Type B pancreatic cell (in vitro differentiated cells): ENCODE results near the gene DNAJC17. TPM values are rescaled to one million over a fixed set of nuclear protein-coding genes. Genes with fewer than 3 reads are reported as not detected.
A peak's percentile ranks its signal among the peaks of the same experiment; 100 is the strongest.

Source experiments
- DNase-seq: peaks from one replicate; pipeline ENCODE4 v3.0.0; 2021; ENCODE audit warnings: mixed read lengths; ENCODE audit not compliant: unreplicated experiment; ENCODE audit errors: extremely low spot score
- H3K27ac Mint-ChIP-seq: 2 replicates; pipeline ENCODE4 v1.8.0; 2021; ENCODE audit warnings: mild to moderate bottlenecking, mixed read lengths
- H3K27me3 Mint-ChIP-seq: 2 replicates; pipeline ENCODE4 v1.8.0; 2021; ENCODE audit warnings: mixed read lengths
- H3K36me3 Mint-ChIP-seq: 2 replicates; pipeline ENCODE4 v1.8.0; 2021; ENCODE audit warnings: mixed read lengths
- H3K4me1 Mint-ChIP-seq: one replicate; pipeline ENCODE4 v1.8.0; 2021; ENCODE audit warnings: mixed read lengths; ENCODE audit not compliant: unreplicated experiment
- H3K4me3 Mint-ChIP-seq: 2 replicates; pipeline ENCODE4 v1.8.0; 2021; ENCODE audit warnings: mild to moderate bottlenecking, mixed read lengths
- H3K9me3 Mint-ChIP-seq: 2 replicates; pipeline ENCODE4 v1.8.0; 2021; ENCODE audit warnings: mixed read lengths
- total RNA-seq: library from RNA; stranded (reverse); gene quantifications from 2 replicates; pipeline ENCODE4 v1.2.1, GENCODE V29; 2021; ENCODE audit warnings: low replicate concordance
- TF ChIP-seq, protein P1 (sequence below): fragments of 200-600 bp; sonication (generic); conservative IDR thresholded peaks from 2 replicates; pipeline ENCODE4 v1.5.0; 2021; ENCODE audit warnings: antibody characterized with exemption, mild to moderate bottlenecking

Gene DNAJC17
- total RNA-seq, 1 donor from 2014 or later, result 38.3 TPM

DNA sequence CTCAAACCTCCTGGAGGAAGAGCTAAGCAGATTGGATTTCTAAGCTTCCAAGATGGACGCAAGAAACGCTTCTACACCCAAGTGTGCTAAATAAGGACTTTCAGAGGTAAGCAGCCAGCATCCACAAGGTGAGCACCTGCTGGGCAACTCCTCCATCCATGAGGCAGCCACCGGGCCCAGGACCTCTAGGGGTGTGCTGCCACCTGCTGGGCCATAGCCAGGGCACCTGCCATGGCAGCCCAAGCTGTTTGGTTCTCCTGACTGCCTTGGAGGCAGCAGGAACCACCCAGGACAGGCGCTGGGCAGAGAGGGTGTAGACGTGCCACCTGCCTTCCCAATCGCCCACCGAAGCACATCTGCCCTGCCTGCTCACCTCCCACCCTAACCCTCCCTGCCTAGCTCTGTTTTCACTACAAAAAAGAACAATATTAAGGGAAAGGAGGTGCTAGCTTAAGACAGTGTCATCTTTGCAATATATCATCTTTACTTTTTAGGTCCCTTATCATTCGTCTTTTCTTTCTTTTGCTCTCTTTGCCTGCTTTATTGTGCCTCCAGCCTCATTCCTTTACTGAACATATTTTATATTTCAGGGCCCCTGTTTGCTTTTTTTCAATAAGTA, 24.6 kb downstream of the DNAJC17 start:
- TF ChIP-seq, protein P1, sequence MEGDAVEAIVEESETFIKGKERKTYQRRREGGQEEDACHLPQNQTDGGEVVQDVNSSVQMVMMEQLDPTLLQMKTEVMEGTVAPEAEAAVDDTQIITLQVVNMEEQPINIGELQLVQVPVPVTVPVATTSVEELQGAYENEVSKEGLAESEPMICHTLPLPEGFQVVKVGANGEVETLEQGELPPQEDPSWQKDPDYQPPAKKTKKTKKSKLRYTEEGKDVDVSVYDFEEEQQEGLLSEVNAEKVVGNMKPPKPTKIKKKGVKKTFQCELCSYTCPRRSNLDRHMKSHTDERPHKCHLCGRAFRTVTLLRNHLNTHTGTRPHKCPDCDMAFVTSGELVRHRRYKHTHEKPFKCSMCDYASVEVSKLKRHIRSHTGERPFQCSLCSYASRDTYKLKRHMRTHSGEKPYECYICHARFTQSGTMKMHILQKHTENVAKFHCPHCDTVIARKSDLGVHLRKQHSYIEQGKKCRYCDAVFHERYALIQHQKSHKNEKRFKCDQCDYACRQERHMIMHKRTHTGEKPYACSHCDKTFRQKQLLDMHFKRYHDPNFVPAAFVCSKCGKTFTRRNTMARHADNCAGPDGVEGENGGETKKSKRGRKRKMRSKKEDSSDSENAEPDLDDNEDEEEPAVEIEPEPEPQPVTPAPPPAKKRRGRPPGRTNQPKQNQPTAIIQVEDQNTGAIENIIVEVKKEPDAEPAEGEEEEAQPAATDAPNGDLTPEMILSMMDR, result peak; percentile 75
- Mint-ChIP-seq H3K4me3 (no peak overlapping the region), H3K36me3 (no peaks in the 10 kb centered on the region), H3K27ac (peak overlapping the region; percentile 37), H3K27me3 (no peaks in the 10 kb centered on the region), H3K4me1 (peaks cover 22% of the 10 kb centered on the region), H3K9me3 (no peaks in the 10 kb centered on the region)
- DNase-seq, result peak; percentile 81

DNA sequence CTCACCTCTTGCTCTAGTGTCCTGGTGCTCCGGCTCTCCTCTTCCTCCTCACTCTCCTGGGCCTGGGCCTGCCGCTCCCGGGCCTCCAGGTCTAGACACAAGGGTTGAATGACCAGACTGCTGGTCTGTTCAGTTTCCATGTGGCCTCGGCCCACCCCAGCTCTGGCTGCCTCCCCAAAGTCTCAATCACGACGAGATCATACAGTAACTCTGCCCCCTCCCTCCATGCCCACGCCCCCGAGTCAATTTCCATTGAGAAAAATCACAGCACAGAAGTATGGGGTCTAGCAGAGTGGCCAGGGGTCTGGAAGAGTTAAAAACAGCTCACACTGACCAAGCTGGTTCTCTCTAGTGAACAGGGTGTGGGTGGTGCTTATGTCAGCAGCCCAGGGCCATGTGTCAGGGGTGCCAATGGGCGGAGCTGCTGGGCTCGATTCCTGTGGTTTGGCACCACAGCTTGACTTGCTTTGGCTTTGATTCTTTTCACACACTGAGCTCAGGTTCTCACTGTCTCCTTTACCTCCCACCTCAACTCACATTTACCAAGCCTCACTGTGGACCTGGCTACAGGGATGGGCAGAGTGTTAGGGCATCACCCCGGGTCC, 30.6 kb downstream of the DNAJC17 start:
- H3K27me3 Mint-ChIP-seq, result no peaks in the 10 kb centered on the region

DNA sequence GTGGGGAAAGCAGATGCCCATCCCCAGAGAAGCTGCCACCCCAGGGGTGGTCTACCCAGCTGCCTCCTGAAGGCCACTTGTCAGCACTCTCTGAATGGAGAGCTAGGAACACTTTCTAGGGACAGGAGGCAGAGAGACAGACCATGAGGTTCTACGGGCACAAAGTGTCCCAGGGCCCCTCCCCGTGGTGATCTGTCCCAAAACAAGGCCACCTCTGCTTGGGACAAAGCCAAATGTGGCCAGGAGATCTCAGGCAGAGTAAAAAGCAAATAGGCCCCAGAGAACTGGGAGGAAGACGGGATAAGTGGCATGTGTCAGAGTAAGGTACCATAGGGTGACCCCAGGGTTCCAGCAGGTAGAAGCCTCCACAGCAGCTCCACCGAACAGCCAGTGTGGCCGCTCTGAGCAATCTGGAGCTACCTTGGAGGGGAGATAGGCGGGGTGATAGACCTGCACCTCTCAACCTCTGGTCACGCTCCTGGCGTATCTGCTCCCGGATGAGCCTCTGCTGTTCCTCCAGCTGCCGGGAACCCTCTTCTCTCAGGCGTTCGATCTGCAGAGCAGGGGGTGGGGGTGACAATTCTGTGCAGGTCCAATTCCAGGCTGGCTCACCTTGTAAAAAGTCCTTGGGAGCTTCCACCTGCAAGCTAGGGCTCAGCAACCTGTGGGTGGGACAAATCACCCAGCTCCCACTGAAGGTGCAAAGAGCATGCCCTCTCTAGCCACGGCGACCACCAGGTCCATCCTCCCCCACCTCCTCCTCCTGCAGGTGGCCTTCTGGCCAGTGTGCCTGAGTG, 31.3 kb downstream of the DNAJC17 start:
- Mint-ChIP-seq H3K27me3 (no peaks in the 10 kb centered on the region), H3K27ac (no peak overlapping the region), H3K4me1 (no peaks in the 10 kb centered on the region), H3K36me3 (no peaks in the 10 kb centered on the region), H3K4me3 (no peak overlapping the region), H3K9me3 (no peaks in the 10 kb centered on the region)
- no peak for DNase-seq
- TF ChIP-seq, protein P1, result no peak

More for the DNA sequence above, 30.6 kb downstream of the DNAJC17 start:
- H3K4me1 Mint-ChIP-seq, result no peaks in the 10 kb centered on the region
- TF ChIP-seq, protein P1, result no peak
- H3K4me3 Mint-ChIP-seq, result no peak overlapping the region
- H3K27ac Mint-ChIP-seq, result peak overlapping the region; percentile 41
- H3K9me3 Mint-ChIP-seq, result no peaks in the 10 kb centered on the region
- no peaks in the 10 kb centered on the region for H3K36me3 Mint-ChIP-seq
- DNase-seq, result no peak

DNA sequence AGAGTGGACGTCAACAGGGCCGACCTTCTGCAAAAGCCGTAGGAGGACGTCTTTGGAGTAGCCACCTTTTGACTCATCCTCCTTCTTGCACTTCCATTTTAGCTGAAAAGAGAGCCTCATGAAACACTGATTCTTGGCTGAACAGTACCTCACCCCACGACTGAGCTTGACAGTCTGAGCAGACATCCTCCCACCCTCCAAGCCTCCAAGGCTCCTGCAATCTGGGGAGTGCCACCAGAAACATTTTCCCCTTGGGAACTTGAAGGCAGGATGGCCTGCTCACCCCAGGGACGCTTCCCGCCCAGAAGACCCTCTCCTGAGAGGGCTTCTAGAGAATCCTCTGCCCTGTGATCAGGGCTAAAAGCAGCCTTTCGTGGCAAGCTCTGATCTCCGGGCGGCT, 32.3 kb downstream of the DNAJC17 start:
- H3K9me3 Mint-ChIP-seq, result no peaks in the 10 kb centered on the region
- no peaks in the 10 kb centered on the region for H3K36me3 Mint-ChIP-seq
- no peak overlapping the region for H3K27ac Mint-ChIP-seq
- no peak overlapping the region for H3K4me3 Mint-ChIP-seq
- DNase-seq, result no peak
- TF ChIP-seq, protein P1, result no peak
- H3K4me1 Mint-ChIP-seq, result peaks cover 2% of the 10 kb centered on the region
- H3K27me3 Mint-ChIP-seq, result no peaks in the 10 kb centered on the region

DNA sequence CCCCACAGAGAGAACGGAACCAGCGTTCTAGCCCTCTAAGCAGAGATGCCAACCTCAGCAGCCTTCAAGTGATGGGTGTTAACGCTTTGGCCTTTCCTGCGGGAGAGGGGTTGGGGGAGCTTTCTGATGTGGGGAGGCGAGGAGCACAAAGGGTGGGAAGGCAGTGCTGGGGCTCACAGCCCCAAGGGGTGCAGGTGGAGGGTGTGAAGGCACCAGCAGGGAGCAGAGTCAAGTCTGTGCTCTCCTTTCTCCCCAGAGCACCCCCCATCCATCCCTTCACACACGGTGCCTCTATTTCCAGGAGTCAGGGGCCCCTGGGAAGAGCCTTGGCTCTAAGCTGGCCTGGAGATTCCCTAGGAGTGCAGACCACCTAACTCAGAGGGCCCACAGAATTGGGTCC, 33.4 kb downstream of the DNAJC17 start:
- Mint-ChIP-seq H3K4me3 (no peak overlapping the region), H3K4me1 (peaks cover 10% of the 10 kb centered on the region), H3K36me3 (no peaks in the 10 kb centered on the region), H3K27me3 (no peaks in the 10 kb centered on the region), H3K9me3 (no peaks in the 10 kb centered on the region), H3K27ac (no peak overlapping the region)
- DNase-seq, result no peak
- TF ChIP-seq, protein P1, result no peak
